CD4-positive, alpha-beta T cell treated with Interleukin-15 for 1 hour (primary cell): ENCODE results near the gene AGPAT2.
A peak's percentile ranks its signal among the peaks of the same experiment; 100 is the strongest.

ENCODE experiments used
- DNase-seq: peaks from one replicate; pipeline ENCODE4 v3.0.0-alpha.2; 2020

Gene AGPAT2

GRCh38 chr9:136659861-136660784 is 27.1 kb downstream of the AGPAT2 start:
- DNase-seq: no peak

DNA sequence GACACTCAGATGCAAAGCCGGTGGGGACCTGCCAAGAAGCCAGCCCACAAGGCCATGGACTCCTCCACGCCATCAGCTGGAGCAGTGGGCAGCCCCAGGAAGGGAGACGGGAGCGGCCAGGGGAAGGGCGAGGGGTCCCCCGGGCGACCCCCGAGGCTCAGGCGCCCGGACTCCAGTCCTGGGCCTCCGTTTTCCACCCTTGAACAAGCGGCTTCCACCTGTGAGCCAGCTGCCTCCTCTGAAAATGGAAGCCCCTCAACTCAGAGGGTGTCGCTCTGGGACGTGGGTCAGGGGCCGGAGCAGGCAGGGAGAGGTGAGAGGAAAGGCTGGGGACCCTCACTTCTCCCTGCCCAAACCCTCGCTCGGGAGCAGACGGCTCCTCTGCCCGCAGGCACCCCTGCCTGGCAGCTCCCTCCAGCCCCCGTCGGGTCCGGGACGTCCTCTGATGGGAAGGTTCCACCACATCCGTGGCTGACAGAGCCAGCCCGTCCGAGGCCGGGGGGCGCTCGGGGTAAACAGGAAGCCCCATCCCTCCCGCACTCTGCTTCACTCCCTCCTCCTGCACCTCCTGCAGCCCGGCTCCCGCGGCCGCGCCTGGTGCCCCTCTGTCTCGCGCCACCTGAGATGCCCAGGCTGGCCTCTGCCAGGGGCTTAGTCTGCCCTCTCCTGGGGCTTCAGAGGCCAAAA is 28.3 kb downstream of the AGPAT2 start:
- no peak for DNase-seq

- no peak for DNase-seq
These were observed 29.0 kb downstream of the AGPAT2 start for GRCh38 chr9:136657974-136658848.

DNA sequence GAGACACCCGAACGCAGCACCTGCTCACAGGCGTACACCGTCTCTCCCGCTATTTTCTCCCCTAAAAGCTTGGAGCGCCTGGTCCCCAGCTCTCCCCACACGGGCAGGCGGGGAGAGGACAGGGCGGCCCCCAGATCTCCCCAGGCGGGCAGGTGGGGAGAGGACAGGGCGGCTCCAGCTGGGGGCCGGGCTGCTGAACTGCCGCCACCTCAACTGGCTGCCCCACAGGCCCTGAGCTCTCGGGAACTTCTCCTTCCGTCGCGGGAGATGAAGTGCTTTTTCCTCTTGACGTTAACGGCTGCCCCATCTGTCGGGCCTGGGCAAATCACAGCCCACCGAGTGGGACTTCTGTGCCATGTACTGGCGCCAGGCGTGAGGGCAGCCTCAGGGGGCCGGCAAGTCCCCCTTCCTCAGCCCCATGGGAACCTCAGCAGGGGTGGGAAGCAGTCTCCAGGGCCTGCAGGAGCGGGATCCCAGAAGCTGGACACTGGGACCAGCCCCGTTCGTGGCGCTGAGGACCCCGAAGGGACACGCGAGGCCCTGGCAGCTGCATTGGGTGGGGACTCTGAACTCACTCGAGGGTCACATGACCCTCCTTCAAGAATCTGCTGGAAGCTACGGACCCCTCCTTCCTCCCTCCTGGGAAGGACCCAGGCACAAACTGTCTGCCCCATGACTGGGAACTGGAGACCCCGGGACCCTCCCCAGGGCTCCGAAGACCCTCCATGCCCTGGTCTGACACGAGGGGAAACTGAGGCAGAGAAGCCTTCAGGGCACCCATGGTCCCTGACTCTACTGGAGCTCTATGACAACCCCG is 30.3 kb downstream of the AGPAT2 start:
- no peak for DNase-seq

GRCh38 chr9:136656183-136656738 is 31.0 kb downstream of the AGPAT2 start:
- no peak for DNase-seq

DNA sequence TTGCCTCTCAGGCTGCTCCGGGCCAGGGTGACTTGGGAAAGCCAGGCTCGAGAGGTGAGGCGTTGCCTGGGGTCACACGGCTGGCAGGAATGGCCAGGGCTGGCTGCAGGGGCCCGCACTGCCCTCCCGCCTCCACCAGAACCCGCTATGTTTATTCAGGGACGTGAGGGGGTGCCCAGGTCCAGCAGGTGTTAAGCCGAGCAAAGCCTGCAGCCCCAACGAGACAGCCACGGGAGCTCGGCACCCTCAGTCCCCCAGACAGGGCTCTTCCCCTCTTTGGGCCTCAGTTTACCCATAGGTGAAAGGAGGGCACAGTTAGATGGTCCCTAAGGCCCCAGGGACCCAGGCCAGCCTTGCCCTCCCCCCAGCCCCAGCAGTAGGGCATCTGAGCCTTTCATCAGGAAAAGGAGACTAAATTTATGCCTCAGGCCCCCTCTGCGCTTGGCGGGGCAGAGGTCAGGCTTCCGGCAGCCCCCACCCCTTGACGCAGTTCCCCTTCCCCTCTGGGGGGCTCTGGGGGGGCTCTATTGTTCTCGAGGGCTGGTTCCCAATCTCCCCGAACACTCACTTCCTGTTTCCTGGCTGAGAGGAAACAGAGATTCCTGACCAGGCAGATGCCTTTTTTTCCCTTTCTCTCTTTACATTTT is 31.6 kb downstream of the AGPAT2 start:
- no peak for DNase-seq

DNA sequence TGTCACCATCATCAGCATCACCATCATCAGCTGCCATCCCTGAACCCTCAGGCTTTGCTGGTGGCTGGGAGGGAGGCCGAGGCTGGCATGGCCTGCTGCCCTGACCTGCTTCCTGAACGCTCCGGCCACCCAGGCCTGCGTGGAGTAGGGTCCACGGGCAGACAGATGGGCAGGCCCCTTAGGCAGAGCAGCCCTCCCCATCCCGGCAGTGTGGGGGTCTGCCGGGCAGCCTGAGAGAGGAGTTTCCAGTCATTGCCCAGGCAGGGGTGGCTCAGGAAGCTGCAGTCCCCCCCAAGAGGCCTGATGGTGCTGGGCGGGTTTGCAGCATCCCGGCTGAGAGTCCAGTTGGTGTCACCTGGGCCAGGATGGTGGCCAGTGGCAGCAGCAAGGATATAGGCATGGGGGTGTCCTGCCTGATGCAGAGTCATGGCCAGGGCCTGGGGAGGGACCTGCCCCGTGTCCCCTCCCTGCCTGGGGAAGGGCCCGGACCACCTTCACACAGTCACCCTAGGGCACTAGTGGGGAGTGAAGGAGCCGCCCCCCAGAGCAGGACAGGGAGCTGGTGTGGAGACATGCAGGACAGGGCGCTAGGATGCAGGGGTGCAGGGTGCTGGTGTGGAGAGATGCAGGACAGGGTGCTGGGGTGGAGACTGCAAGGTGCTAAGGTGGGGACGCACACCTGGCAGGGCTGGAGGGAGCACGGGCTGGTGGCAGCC is 32.3 kb downstream of the AGPAT2 start:
- DNase-seq: no peak

DNA sequence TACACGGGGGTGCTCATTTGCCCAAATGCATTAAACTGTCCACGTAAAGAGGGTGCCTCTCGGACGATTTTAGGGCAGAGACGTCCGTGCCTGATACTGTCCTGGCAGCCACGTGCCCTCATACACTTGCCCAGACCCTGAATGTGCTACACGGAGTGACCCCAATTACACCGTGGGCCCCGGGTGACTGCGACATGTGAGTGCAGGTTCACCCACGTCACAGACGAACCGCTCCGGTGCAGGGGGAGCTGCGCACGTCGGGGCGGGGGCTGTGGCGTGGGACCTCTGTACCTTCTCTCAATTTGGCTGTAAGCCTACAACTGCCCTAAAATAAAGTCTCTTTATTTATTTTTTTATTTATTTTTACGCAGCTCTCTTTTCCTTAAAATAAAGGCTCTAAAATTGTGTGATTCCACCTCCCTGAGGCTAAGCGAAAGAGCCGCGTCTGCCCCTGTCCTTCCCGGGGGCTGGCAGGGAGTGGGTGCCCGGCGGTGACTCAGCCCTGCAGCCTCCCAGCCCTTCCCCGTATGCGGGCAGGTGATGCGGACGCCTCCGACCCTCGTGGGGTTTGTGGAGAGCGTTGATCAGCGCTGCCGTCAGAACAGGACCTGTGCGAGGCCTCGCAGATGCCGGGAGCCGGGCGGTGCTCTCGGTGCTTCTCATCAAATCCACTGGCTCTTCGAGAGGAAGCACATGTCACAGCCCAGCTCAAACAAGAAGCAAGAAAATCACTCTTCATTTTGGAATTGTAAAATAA is 33.8 kb downstream of the AGPAT2 start:
- no peak for DNase-seq

- DNase-seq: no peak
These were observed 35.4 kb downstream of the AGPAT2 start for GRCh38 chr9:136651860-136652259.

DNA sequence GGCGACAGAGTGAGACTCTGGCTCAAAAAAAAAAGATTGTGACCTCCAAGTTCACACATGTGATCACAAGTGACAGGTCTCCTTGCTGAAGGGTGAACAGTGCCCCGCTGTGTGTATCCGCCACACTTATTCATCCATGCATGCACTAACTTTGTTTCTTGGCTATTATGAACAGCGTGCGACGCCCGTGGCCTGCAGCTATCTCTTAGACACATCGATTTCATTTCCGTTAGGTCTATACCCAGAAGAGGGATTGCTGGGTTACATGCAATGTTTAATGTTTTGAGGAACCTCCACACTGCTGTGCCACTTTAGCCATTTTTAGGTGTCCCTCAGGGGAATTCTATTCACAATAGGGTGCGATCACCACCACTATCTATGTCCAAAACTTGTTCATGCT is 36.6 kb downstream of the AGPAT2 start:
- DNase-seq: no peak

- no peak for DNase-seq
These were observed 37.2 kb downstream of the AGPAT2 start for GRCh38 chr9:136650021-136650420.

DNA sequence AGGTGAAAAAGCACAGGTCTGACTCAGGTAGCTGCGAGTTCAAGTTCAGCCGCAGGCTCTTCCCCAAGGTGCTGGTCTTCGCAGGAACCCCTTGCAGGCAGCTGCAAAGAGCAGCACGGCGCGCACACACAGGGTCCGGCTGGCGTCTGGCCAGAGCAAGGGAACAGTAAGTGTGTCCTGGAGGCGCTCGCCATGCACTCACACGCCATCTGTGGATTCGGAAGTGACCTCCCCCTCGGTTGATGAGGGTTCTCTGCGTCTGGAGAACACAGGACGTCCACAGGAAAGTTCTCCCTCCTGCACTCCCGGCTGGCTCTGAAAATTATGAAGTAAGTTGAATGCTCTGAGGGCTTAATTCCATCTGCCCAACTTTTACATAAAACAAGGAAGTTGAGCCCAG is 38.5 kb downstream of the AGPAT2 start:
- no peak for DNase-seq

- no peak for DNase-seq
These were observed 40.2 kb downstream of the AGPAT2 start for GRCh38 chr9:136646827-136647711.

DNA sequence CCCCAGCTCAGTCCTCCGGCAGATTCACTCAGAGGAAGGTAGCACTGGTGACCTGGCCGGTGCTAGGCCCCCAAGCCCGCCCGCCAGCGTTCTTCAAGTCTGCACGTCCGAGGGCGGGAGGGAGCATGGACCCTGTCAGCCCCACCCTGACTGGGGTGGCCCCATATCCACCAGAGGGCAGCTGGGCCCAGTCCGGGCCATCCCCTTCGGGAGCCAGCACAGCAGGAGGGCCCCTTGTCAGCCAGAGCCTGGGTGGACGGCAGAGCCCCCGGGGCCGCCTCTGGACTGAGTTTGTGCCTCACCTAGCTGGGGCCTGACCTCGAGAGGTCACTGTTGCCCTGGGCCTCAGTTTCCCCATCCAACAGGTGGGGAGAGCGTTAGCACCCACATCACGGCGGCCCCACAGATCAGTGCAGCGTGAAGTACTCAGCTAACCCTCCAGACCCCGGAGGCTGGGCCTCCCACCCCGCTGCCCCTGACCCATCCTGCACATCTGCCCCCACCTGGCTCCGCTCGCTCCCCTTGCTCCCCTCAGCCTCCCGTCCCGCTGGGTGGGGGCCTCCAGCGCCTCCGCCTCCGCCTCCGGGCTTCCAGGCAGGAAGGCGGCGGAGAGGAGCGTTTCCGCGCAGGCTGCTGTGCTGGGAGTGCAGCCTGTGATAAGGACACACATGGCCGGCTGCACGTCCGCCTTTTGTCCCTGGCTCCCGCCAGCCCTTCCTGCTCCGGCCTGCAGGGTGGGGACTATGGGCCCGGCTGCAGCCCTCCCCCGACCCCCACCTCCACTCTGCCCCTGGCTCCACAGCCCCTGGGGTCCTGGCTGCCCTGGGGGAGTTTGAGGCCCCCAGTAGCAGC is 41.1 kb downstream of the AGPAT2 start:
- no peak for DNase-seq

GRCh38 chr9:136645352-136645902 is 41.8 kb downstream of the AGPAT2 start:
- DNase-seq: no peak

GRCh38 chr9:136644593-136645351 is 42.5 kb downstream of the AGPAT2 start:
- DNase-seq: peak; percentile 79

GRCh38 chr9:136644343-136644592 is 43.0 kb downstream of the AGPAT2 start:
- DNase-seq: peak; percentile 85
